CD4-positive, alpha-beta T cell treated with Interleukin-17A for 4 hours (primary cell): Measurements from ENCODE around the gene FRMD1.

Source experiments
- DNase-seq: peaks from one replicate; pipeline ENCODE4 v3.0.0-alpha.2; 2020; ENCODE audit warnings: mixed read lengths

The FRMD1 gene

GRCh38 chr6:168053957-168054471, 25.0 kb downstream of the FRMD1 start:
- DNase-seq, result no peak

DNA sequence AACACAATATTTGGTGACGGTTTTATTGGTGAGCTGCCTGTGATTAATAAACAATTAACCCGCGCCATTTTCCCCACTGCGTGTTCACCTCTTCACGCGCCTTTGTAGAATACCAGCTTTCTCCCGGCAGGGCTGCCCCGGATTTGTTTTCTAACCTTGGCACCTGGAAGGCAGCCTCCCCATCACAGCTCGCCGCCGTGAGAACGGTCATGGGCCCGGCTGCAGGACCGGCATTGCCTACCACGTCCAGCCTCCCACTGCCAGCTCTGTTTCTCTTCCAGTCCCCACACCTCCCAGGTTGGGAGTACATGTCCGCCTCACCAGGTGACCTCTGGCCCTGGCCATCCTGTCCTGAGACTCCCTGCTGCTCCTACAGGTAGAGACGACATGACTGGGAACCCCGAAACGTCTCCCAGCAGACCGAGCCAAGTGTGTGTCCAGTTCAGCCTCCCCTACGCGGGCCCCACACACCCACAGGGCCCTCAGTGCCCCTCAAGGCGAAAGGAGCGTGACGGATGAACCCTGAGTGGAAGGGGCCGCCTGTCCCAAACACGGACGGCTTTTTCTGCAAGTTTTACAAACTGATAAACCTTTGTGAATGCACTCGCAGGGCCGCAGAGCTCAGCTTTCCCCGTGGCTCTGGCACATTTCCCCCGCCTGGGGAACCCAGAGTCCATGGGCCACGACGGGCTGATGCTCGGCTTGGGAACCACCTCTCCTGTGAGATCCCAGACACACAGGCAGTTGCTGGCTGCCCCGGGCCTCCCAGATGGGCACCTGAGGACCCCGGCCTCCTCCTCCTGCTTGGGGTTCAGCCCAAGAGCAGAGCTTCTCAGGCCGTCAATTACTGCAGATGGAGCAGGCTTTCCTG, 25.7 kb downstream of the FRMD1 start:
- DNase-seq, result no peak

- DNase-seq, result no peak
Observed at GRCh38 chr6:168052291-168052891, 26.6 kb downstream of the FRMD1 start.

- DNase-seq, result no peak
Observed at GRCh38 chr6:168051648-168052047, 27.4 kb downstream of the FRMD1 start.

- no peak for DNase-seq
Observed at GRCh38 chr6:168050881-168051586, 28.0 kb downstream of the FRMD1 start.

GRCh38 chr6:168050225-168050880, 28.7 kb downstream of the FRMD1 start:
- no peak for DNase-seq

- DNase-seq, result no peak
Observed at GRCh38 chr6:168049706-168050224, 29.2 kb downstream of the FRMD1 start.

DNA sequence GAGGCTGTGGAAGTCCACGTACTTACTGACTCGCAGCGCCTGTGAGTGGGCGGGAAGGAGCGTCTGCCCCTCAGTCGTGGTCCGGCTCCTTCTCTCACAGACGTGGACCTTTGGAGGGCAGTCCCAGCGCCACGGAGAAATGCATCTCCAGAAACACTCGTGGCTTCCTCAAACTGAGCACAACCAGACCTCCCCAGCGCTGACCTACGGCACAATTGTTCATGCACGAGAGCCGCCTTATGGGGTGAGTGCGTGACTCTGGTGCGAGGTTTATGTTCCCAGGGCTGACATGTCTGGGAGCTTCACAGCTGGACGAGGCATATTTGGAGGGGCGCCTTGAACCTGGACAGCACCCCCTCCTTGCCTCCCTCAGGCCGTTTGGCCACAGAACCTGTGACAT, 29.7 kb downstream of the FRMD1 start:
- no peak for DNase-seq

DNA sequence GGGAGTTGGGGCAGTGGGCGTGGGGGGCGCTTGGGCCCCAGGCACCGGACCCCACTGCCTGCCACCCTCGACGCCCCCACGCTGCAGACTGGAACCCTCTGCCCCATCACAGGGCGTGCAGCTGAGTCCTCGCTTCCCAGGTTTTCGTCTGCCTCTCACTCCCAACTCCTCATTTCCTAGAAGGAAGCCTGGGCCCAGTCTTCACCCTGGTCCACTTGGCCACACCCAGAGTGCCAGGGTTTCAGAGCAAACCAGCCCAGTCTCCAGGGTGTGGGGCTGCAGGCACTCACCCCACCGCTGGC, 30.3 kb downstream of the FRMD1 start:
- no peak for DNase-seq

- no peak for DNase-seq
Observed at GRCh38 chr6:168047841-168048723, 30.9 kb downstream of the FRMD1 start.

DNA sequence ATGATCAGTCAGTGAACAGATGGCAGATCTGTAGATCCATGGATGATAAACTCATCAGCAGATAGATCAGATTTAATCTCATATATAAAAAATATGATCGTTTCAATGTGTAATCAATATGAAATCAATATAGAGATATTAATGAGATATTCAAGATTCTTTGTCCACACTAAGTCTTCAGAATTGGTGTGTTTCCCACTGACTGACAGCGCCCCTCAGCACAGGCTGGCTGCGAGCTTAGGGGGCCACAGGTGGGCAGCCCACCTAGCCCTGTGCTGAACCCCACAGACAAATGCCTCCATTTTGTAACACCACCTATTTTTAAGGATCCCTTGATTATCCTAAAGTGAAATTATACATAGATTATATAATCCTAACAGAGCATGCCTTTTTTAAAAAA, 32.3 kb downstream of the FRMD1 start:
- DNase-seq, result no peak

DNA sequence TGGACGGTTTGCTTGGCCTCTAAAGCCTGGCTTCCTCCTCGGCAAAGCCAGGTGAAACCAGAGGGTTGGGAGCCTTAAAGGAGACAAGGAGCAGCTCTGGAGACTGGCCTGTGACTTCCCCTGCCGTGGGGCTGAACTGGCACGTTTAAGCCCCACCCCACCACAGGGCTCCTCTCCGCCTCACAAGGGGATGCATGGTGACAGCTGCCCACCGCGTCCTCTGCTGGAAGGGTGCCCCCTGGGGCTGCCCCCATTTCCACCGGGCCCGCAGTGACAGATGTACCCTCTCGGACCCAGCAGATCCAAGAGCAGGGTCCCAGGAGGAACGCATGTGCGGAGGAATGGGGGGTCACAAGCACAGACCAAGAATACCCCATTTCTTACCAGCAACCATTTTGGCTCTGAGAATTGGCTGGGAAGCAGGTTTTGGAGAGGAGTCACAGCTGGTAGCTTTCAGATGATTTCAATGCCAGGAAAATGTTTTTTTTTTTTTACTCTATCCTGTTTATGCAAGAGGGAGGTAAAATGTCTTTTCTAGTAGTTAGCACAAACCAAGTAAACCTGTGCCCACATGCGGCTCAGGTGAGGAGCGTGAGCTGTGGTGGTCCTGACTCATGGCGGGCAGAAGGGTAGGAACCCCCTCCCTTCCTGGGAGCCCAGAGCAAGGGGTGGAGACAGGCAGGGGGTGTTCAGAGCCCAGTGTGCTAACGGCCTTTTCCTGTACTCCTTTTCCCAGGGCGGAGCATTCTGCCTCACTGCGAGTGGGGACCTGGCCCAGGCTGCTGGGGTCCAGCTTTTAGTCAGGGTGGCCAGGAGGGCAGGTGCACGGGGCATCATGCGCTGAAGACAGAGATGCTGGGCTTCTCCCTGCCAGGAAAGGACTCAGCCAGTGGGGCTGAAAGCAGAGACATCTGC, 33.0 kb downstream of the FRMD1 start:
- no peak for DNase-seq

DNA sequence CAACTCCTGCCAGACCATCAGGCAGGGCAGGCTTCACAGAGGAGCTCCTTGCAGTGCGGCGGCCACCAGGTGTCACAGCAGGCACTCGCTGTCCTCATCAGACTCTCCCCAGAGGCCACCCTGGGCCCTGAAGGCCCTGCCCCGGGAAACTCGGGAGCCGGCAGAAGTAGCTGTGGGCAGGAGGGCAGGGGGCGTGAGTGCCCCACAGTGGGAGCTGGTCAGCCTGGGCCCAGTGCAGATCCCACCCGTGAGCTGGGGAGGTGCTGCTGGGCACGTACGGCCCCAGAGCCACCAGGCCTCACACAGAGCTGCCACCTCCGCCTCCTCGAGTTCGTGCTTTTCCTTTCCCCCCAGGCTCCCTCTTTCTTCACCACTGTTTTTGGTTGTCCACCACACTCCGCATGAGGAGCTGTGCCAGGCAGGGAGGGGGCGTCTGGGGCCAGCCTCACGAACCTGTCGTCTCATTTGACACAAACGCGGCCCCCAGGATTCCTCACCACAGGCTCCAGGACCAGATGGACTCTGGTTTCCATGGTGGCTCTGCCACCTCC, 33.8 kb downstream of the FRMD1 start:
- no peak for DNase-seq

DNA sequence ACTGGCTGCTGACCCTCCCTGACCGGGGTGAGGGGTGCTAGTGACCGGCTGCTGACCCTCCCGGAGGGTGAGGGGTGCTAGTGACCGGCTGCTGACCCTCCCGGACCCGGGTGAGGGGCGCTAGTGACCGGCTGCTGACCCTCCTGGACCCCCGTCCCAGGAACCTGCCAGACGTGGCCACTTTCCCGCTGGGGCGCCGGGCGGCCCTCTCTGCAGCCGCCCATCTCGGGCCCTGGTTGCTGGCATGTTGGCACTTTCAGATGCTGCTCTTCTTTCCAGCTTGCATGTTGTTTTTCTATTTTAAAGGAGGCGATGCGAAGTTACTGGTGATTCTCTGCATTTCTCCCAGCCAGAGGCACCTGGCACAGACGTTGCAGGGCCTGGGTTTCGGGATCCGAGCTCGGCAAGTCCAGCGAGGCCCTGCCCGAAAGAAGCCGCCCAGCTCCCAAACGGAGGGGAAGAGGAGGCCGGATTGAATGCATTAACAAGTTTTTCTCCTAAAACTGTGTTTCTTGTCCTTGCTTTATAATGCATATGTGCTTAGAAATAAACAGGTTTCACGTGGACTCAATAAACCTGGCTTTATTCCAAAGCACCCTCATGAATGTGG, 34.4 kb downstream of the FRMD1 start:
- no peak for DNase-seq

DNA sequence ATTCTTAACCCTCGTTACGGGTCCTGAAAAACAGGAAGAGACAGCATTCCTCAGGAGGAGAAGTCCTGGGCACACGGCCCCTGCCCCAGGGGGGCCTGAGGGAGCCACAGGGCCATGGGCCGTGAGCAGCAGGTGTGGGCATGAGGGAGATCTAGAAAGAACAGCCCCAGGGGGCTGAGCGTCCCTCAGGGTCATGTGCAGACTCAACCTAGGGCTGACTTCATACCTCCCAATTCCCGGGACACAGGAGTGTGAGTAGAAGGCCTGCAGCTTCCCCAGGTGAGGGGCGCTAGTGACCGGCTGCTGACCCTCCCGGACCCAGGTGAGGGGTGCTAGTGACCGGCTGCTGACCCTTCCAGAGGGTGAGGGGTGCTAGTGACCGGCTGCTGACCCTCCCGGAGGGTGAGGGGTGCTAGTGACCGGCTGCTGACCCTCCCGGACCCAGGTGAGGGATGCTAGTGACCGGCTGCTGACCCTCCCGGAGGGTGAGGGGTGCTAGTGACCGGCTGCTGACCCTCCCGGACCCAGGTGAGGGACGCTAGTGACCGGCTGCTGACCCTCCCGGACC, 35.1 kb downstream of the FRMD1 start:
- no peak for DNase-seq

- DNase-seq, result no peak
Observed at GRCh38 chr6:168043193-168043847, 35.7 kb downstream of the FRMD1 start.

DNA sequence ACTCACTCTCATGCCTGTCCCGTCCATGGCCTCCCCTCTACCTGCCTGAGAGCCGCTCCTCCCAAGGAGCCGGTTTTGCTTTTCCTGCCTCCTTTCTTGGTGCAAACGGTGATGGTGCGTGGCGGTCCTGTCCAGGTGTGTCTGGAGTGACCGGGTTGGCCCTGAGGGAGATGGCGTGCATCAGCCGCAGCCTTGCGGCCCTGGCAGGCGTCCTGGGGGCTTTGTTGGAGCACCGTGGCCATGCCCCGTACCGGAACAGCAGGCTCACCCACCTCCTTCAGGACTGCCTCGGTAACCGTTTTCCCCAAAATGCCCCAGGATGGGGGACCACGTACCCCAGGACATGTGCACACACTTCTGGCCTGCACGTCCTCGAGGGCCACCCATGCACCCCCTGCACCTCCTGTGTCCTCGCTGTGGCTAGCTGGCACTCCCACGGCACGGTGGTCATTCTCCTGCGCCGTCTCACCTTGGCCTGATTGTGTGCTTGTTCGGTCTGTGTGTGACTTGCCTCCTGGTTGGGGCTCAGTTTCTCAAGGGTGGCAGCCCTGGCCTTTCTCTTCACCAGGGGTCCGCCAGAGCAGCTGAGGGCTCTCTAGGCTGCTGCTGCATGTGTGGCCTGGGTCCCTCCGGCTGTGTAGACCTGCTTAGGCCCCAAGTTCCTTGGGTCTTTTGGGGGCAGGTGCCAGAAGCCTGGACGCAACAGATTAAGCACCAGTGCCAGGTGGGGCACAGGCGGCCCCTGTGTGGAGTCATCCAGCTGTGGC, 36.4 kb downstream of the FRMD1 start:
- no peak for DNase-seq

DNA sequence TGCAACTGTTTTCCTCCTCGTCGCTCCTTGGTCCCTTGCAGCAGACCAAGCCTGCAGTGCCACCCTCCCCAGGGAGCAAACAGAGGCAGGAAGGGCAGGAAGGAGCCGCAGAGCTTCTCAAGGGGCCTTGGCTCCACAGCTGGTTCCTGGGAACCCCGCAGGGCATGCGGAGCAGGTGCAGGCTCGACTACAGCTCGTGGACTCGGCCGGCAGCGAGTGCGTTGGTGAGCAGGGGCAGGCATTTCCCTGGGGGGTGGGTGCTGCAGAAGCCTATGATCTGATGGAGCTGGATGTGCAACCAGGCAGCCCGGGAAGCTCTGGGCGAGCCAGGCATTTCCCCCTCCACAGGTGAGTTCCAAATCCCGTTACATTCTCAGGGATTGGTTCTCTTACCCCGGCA, 37.1 kb downstream of the FRMD1 start:
- DNase-seq, result no peak
